GM21576 (cell line): ENCODE data around the gene PXDC1.
A peak's percentile ranks its signal among the peaks of the same experiment; 100 is the strongest.
"Not testable (repeated sequence)": the region's sequence is repeated elsewhere in the genome, so short reads cannot be mapped to it uniquely, and the experiment has no call there.

ENCODE experiments used
- ATAC-seq: cut with Tn5 transposase; IDR thresholded peaks from one replicate; pipeline ENCODE4 v1.9.1; 2021; ENCODE audit warnings: mild to moderate bottlenecking, moderate library complexity; ENCODE audit not compliant: unreplicated experiment

The PXDC1 gene

GRCh38 chr6:3734023-3734422, 17.5 kb downstream of the PXDC1 start:
- no peak for ATAC-seq

GRCh38 chr6:3733321-3733925, 18.1 kb downstream of the PXDC1 start:
- ATAC-seq, result no peak

GRCh38 chr6:3732345-3733141, 19.0 kb downstream of the PXDC1 start:
- peak; percentile 59 for ATAC-seq

- ATAC-seq, result no peak
Observed at GRCh38 chr6:3731700-3732099, 19.8 kb downstream of the PXDC1 start.

- ATAC-seq, result no peak
Observed at GRCh38 chr6:3729603-3730344, 21.7 kb downstream of the PXDC1 start.

- ATAC-seq, result no peak
Observed at GRCh38 chr6:3727593-3728108, 23.9 kb downstream of the PXDC1 start.

- no peak for ATAC-seq
Observed at GRCh38 chr6:3727036-3727435, 24.5 kb downstream of the PXDC1 start.

GRCh38 chr6:3726421-3726820, 25.1 kb downstream of the PXDC1 start:
- ATAC-seq, result no peak

- ATAC-seq, result no peak
Observed at GRCh38 chr6:3725145-3726047, 26.1 kb downstream of the PXDC1 start.

GRCh38 chr6:3724451-3725144, 26.9 kb downstream of the PXDC1 start:
- no peak for ATAC-seq

- no peak for ATAC-seq
Observed at GRCh38 chr6:3723966-3724365, 27.5 kb downstream of the PXDC1 start.

GRCh38 chr6:3723251-3723650, 28.3 kb downstream of the PXDC1 start:
- no peak for ATAC-seq

- ATAC-seq, result no peak
Observed at GRCh38 chr6:3722785-3723184, 28.7 kb downstream of the PXDC1 start.

GRCh38 chr6:3721810-3722621, 29.5 kb downstream of the PXDC1 start:
- no peak for ATAC-seq

- not testable (repeated sequence) for ATAC-seq
Observed at GRCh38 chr6:3720770-3721169, 30.7 kb downstream of the PXDC1 start.

GRCh38 chr6:3719462-3720308, 31.8 kb downstream of the PXDC1 start:
- ATAC-seq, result no peak

GRCh38 chr6:3718407-3718806, 33.1 kb downstream of the PXDC1 start:
- ATAC-seq, result no peak

GRCh38 chr6:3715285-3715684, 36.2 kb downstream of the PXDC1 start:
- no peak for ATAC-seq
